Measurements from ENCODE around the gene IRAK3.
A peak's percentile ranks its signal among the peaks of the same experiment; 100 is the strongest.

Gene IRAK3

DNA sequence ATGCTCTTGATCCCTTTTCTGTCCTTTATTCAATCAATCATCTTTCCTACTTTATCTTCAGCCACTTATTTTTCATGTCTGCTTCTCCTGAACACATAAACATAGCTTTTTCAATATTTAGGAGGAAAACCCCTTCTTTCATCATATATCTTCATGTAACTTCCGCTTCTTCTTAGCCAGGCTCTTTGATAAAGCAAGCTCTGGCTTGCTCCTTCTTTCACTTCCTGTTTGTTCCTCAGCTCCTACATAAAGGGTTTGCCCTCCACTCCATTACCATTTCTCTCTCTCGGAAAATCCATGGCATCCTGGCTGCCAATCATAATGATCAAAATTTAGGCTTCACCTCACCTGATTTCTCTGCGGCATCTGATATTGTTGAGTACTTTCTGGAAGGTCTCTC lies 79.5 kb downstream of the IRAK3 start:
- DNase-seq (ENCODE audit: insufficient read length, low spot score) (no peak), FAIRE-seq (no peak)
- TF ChIP-seq, protein P1, sequence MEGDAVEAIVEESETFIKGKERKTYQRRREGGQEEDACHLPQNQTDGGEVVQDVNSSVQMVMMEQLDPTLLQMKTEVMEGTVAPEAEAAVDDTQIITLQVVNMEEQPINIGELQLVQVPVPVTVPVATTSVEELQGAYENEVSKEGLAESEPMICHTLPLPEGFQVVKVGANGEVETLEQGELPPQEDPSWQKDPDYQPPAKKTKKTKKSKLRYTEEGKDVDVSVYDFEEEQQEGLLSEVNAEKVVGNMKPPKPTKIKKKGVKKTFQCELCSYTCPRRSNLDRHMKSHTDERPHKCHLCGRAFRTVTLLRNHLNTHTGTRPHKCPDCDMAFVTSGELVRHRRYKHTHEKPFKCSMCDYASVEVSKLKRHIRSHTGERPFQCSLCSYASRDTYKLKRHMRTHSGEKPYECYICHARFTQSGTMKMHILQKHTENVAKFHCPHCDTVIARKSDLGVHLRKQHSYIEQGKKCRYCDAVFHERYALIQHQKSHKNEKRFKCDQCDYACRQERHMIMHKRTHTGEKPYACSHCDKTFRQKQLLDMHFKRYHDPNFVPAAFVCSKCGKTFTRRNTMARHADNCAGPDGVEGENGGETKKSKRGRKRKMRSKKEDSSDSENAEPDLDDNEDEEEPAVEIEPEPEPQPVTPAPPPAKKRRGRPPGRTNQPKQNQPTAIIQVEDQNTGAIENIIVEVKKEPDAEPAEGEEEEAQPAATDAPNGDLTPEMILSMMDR (IDR thresholded peaks at IDR 0.05; ENCODE audit: insufficient read depth, missing control alignments) = no peak

DNA sequence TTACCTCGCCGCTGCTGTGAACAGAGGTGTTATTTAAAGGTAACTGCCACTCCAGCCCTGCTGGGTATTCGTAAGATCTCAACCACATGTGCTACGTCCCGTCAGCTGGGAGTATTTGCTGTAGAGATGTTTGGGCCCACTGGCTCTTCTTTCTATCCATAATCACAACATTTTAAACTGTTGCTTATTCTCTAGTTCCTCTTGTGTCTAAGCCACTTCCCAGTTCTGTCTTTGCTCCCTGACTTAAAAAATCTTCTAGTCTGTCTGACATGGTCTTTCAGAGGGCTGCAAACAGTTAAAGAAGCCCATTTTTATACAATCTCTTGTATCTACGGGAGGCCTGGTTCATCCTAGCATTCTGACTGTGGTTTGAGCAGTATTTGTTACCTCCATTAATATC lies 80.1 kb downstream of the IRAK3 start:
- no peak for FAIRE-seq
- TF ChIP-seq, protein P1 (IDR thresholded peaks at IDR 0.05; ENCODE audit: insufficient read depth, missing control alignments) = no peak
- DNase-seq (ENCODE audit: insufficient read length, low spot score) = no peak

DNA sequence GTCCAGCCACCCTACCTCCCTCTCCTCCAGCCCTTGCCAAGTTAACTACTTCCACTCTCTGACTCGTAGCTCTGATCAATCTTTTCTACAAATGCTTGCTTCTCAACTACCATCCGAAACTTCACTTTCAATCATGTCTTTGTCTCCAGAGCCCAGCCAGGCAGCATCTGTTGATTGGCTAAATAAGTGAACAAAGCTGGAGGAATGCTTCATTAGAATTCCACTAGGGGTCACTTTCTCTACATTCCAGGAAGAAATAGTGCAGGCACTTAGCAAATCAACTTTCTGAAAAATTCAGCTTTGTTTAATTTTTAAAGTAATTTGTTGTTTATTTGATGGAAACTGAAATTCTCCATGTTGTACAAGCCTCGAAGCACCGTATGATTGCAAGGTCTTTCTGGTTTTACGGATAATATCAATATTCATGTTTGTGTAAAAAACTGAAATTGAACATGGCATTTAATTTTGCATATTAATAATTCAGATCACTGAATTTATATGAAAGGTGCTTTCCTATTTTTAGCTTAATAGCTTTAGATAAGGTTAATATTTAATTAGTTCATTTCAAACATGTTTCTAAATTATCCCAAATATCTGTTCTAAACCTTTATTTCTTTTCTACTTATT lies 80.9 kb downstream of the IRAK3 start:
- DNase-seq (ENCODE audit: insufficient read length, low spot score) = no peak
- TF ChIP-seq, protein P1 (IDR thresholded peaks at IDR 0.05; ENCODE audit: insufficient read depth, missing control alignments) = peak; percentile 63
- FAIRE-seq = no peak

DNA sequence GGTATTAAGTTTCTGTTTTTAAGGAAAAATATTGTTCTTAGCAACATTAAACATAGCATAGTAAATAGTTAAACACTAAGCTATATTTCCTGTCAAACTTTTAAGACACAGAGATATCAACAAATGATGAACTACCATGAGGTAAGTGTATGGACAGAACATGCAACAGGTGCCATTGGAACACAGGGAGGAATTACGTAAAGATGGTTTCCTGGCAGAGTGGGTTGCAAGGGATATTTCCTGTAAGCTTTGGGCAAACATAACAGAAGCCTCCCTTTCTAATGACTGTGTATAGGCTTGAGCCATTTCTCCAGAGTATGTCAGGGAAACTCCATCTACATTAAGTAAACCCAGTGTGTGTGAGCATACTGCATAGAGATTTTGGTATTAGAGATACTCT lies 81.6 kb downstream of the IRAK3 start:
- TF ChIP-seq, protein P1 (IDR thresholded peaks at IDR 0.05; ENCODE audit: insufficient read depth, missing control alignments) = no peak
- DNase-seq (ENCODE audit: insufficient read length, low spot score) (no peak), FAIRE-seq (no peak)

DNA sequence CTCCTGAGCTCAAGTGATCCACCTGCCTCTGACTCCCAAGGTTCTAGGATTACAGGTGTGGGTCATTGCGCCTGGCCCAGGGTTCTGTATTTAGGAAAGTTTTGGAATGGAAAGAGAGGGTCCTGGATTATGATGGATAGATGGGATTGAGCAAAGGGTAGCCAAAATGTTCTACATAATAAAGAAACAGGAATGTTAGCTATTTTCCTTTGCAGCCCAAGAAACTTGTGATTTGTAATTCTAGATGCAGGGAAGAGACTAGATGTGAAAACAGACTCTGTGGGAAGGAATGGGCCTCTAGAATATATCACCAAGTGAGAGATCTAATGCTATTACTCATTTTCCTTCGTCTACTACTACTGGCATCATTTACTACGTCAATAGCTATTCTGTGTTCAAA lies 83.6 kb downstream of the IRAK3 start:
- DNase-seq (ENCODE audit: insufficient read length, low spot score) = no peak
- no peak for FAIRE-seq
- TF ChIP-seq, protein P1 (IDR thresholded peaks at IDR 0.05; ENCODE audit: insufficient read depth, missing control alignments) = no peak

DNA sequence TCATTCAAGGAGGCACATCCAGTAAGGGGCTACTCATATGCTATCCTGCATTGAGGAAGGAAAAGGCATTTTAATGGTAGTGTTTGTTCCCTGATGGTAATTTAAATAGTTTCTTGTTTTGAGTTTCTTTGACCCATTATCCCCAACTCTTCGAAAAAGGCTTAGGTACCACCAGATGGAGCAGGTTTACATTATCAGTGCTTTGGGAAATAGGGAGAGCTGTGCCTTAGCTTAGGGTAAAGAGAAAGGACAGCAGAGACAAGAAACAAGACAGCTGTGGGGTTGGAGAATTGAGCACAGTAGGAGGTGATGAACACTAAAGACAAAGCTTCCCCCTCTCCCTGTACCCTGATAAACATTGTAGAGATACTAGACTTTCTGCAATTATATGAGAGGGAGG lies 84.1 kb downstream of the IRAK3 start:
- FAIRE-seq (no peak), DNase-seq (ENCODE audit: insufficient read length, low spot score) (no peak)
- TF ChIP-seq, protein P1 (IDR thresholded peaks at IDR 0.05; ENCODE audit: insufficient read depth, missing control alignments) = no peak

DNA sequence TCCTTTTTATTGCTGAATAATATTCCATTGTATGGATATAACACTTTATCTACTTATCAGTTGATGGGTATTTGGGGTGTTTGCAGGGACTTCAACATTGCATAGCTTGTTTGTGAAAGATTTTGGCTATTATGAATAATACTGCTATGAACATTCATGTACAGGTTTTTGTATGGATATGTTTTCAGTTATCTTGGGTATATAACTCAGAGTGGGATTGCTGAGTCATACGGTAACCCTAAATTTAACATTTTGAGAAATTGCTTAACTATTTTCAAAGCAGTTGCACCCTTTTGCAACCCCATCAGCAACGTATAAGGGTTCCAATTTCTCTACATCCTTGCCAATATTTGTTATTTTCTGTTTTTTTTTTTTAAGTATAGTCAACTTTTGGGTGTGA lies 86.0 kb downstream of the IRAK3 start:
- TF ChIP-seq, protein P1 (IDR thresholded peaks at IDR 0.05; ENCODE audit: insufficient read depth, missing control alignments) = no peak
- DNase-seq (ENCODE audit: insufficient read length, low spot score) = no peak
- no peak for FAIRE-seq

All from D721Med (cell line).